H1 (cell line): Measurements from ENCODE around the gene WASL. TPM values are rescaled to one million over a fixed set of nuclear protein-coding genes. Genes with fewer than 3 reads are reported as not detected.
A peak's percentile ranks its signal among the peaks of the same experiment; 100 is the strongest.

Source experiments
- CTCF ChIA-PET: fragments of 300-600 bp; sonication (Branson Sonifier 250); formaldehyde crosslinking; loops from one replicate; lab custom pipeline; 2021; ENCODE audit not compliant: partially characterized antibody; lab: Charles Lee
- POLR2A ChIA-PET: fragments of 300-600 bp; sonication (Branson Sonifier 250); formaldehyde crosslinking; loops from one replicate; lab custom pipeline; 2021; ENCODE audit warnings: inconsistent platforms; ENCODE audit not compliant: partially characterized antibody; lab: Charles Lee
- DNase-seq, 2 experiments: peaks; one replicate each; pipeline versions ENCODE4 v3.0.0 to v3.0.0-alpha.2; 2010 to 2022; ENCODE audit warnings: low spot score in 2 of 2, low read depth in 1 of 2, mixed read lengths in 1 of 2
- FAIRE-seq: peaks from 2 replicates; lab custom pipeline; 2011; peaks lifted over from hg19 to GRCh38; lab: Jason Lieb, UNC
- H2AFZ ChIP-seq: 2 replicates; pipeline ENCODE4 v1.8.1; 2012; ENCODE audit warnings: low read length, inconsistent platforms
- H2AK5ac ChIP-seq: 2 replicates; pipeline ENCODE4 v1.6.1; 2013; ENCODE audit warnings: low read depth, low read length
- H2BK120ac ChIP-seq: replicated peaks from 2 replicates; pipeline ENCODE3; 2013; ENCODE audit warnings: low read depth, low read length, inconsistent platforms
- H2BK12ac ChIP-seq: 2 replicates; pipeline ENCODE4 v1.6.1; 2013; ENCODE audit warnings: low read depth, low read length
- H2BK15ac ChIP-seq: 2 replicates; pipeline ENCODE4 v1.6.1; 2013; ENCODE audit warnings: low read length
- H2BK20ac ChIP-seq: 2 replicates; pipeline ENCODE4 v1.6.1; 2013; ENCODE audit warnings: low read length
- H2BK5ac ChIP-seq: 2 replicates; pipeline ENCODE4 v1.6.1; 2013; ENCODE audit warnings: low read depth, low read length
- H3K14ac ChIP-seq: 2 replicates; pipeline ENCODE4 v1.6.1; 2013; ENCODE audit warnings: inconsistent platforms; ENCODE audit not compliant: insufficient read length
- H3K18ac ChIP-seq: 2 replicates; pipeline ENCODE4 v1.6.1; 2013; ENCODE audit warnings: low read length; ENCODE audit errors: extremely low read depth
- H3K23ac ChIP-seq: 2 replicates; pipeline ENCODE4 v1.6.1; 2013; ENCODE audit warnings: inconsistent platforms; ENCODE audit not compliant: insufficient read length
- H3K23me2 ChIP-seq: 2 replicates; pipeline ENCODE4 v1.6.1; 2013; ENCODE audit warnings: low read depth, low read length
- H3K27ac ChIP-seq: 2 replicates; pipeline ENCODE4 v1.6.1; 2011; ENCODE audit warnings: low read depth, low read length, inconsistent platforms
- H3K27me3 ChIP-seq, 4 experiments: replicated peaks in 1 of 4; 1 replicate in 1 of 4; 2 replicates in 3 of 4; pipeline versions ENCODE4 v1.6.1 to v1.8.1; 2011 to 2013; ENCODE audit warnings: low read length in 3 of 4, mild to moderate bottlenecking in 3 of 4, inconsistent platforms in 2 of 4, mixed read lengths in 2 of 4, moderate library complexity in 1 of 4; ENCODE audit not compliant: control insufficient read depth in 3 of 4, insufficient read depth in 3 of 4; ENCODE audit errors: extremely low read depth in 1 of 4
- H3K36me3 ChIP-seq, 4 experiments: 2 replicates each; pipeline versions ENCODE4 v1.6.1 to v1.8.1; 2011 to 2013; ENCODE audit warnings: mild to moderate bottlenecking in 4 of 4, low read length in 3 of 4, moderate library complexity in 2 of 4, control low read depth in 1 of 4, inconsistent platforms in 1 of 4; ENCODE audit not compliant: insufficient read depth in 4 of 4, control insufficient read depth in 2 of 4
- H3K4ac ChIP-seq: replicated peaks from 2 replicates; pipeline ENCODE3; 2013; ENCODE audit warnings: low read length, low read depth, mixed read lengths, inconsistent platforms; ENCODE audit not compliant: insufficient read length
- H3K4me1 ChIP-seq, 4 experiments: replicated peaks in 1 of 4; 1 replicate in 1 of 4; 2 replicates in 3 of 4; pipeline versions ENCODE4 v1.6.1 to v1.8.1; 2011 to 2013; ENCODE audit warnings: low read length in 3 of 4, inconsistent platforms in 2 of 4, mixed read lengths in 1 of 4; ENCODE audit not compliant: insufficient read depth in 4 of 4, control insufficient read depth in 3 of 4
- H3K4me2 ChIP-seq, 2 experiments: 2 replicates each; pipeline versions ENCODE4 v1.6.1 to v1.8.1; 2011 to 2013; ENCODE audit warnings: low read depth in 2 of 2, low read length in 2 of 2, control low read depth in 1 of 2, inconsistent platforms in 1 of 2, mild to moderate bottlenecking in 1 of 2; ENCODE audit not compliant: insufficient read depth in 1 of 2
- H3K4me3 ChIP-seq, 4 experiments: fragments of 200-600, 300-600 bp in 1 of 4; sonication (generic), shearing (Covaris generic), sonication (Bioruptor Twin) in 1 of 4; 2 replicates each; pipeline versions ENCODE4 v1.5.1 to v1.8.1; 2011 to 2016; ENCODE audit warnings: low read length in 4 of 4, low read depth in 3 of 4, control low read depth in 2 of 4, inconsistent platforms in 2 of 4, mild to moderate bottlenecking in 2 of 4, mixed read lengths in 1 of 4, moderate library complexity in 1 of 4; ENCODE audit not compliant: insufficient read depth in 2 of 4; ENCODE audit errors: extremely low read depth in 1 of 4
- H3K56ac ChIP-seq: replicated peaks from 2 replicates; pipeline ENCODE3; 2013; ENCODE audit warnings: low read depth, mild to moderate bottlenecking, mixed read lengths, low read length, inconsistent platforms; ENCODE audit not compliant: insufficient read length
- H3K79me1 ChIP-seq: 2 replicates; pipeline ENCODE4 v1.6.1; 2013; ENCODE audit warnings: low read depth, low read length, control low read depth
- H3K79me2 ChIP-seq, 2 experiments: 2 replicates each; pipeline versions ENCODE4 v1.6.1 to v1.8.1; 2012 to 2013; ENCODE audit warnings: low read length in 2 of 2, mild to moderate bottlenecking in 2 of 2, inconsistent platforms in 1 of 2; ENCODE audit not compliant: insufficient read depth in 2 of 2, control insufficient read depth in 1 of 2
- H3K9ac ChIP-seq, 4 experiments: replicated peaks in 1 of 4; 1 replicate in 1 of 4; 2 replicates in 3 of 4; pipeline versions ENCODE4 v1.6.1 to v1.8.1; 2011 to 2013; ENCODE audit warnings: low read depth in 3 of 4, low read length in 3 of 4, control low read depth in 2 of 4, mild to moderate bottlenecking in 2 of 4, moderate library complexity in 2 of 4, inconsistent platforms in 1 of 4; ENCODE audit errors: extremely low read depth in 1 of 4
- H3K9me3 ChIP-seq, 2 experiments: 2 replicates each; pipeline versions ENCODE4 v1.6.1 to v1.8.1; 2012 to 2013; ENCODE audit warnings: mild to moderate bottlenecking in 2 of 2, moderate library complexity in 2 of 2, control low read depth in 1 of 2, inconsistent platforms in 1 of 2, low read depth in 1 of 2, low read length in 1 of 2, mixed read lengths in 1 of 2; ENCODE audit not compliant: insufficient read depth in 2 of 2
- H4K20me1 ChIP-seq, 2 experiments: replicated peaks in 1 of 2; 2 replicates each; pipeline versions ENCODE3 to v1.8.1; 2011 to 2013; ENCODE audit warnings: inconsistent platforms in 2 of 2, low read length in 2 of 2, mild to moderate bottlenecking in 1 of 2; ENCODE audit not compliant: insufficient read depth in 2 of 2, control insufficient read depth in 1 of 2
- H4K5ac ChIP-seq: 2 replicates; pipeline ENCODE4 v1.6.1; 2013; ENCODE audit warnings: low read length, low read depth, mixed read lengths, inconsistent platforms; ENCODE audit not compliant: insufficient read length
- H4K8ac ChIP-seq: 2 replicates; pipeline ENCODE4 v1.8.0; 2013; ENCODE audit warnings: mild to moderate bottlenecking, moderate library complexity, low read length, inconsistent platforms; ENCODE audit not compliant: insufficient read depth; ENCODE audit errors: extremely low read depth
- H4K91ac ChIP-seq: replicated peaks from 2 replicates; pipeline ENCODE3; 2013; ENCODE audit warnings: low read length, mixed read lengths, inconsistent platforms; ENCODE audit not compliant: insufficient read length
- EP300 ChIP-seq, 2 experiments: IDR thresholded peaks; 1 replicate in 1 of 2; 2 replicates in 1 of 2; pipeline ENCODE4 v1.6.1; 2011 to 2012; ENCODE audit warnings: low read depth in 2 of 2, low read length in 2 of 2, mild to moderate bottlenecking in 2 of 2, borderline replicate concordance in 1 of 2, inconsistent platforms in 1 of 2, moderate library complexity in 1 of 2
- WGBS, 2 experiments: shearing (Covaris generic) in 1 of 2; methylation state at CpG; one replicate each; pipeline versions ENCODE4 v1.1.6 to v1.1.7; 2013 to 2015; ENCODE audit warnings: low lambda C conversion rate in 2 of 2, mixed read lengths in 2 of 2, inconsistent platforms in 1 of 2, low coverage in 1 of 2, missing lambda C conversion rate in 1 of 2; ENCODE audit not compliant: insufficient replicate concordance in 2 of 2, insufficient coverage in 1 of 2, insufficient read length in 1 of 2; ENCODE audit errors: extremely low coverage in 1 of 2, missing lambda C conversion rate in 1 of 2; 5-methylcytosine and 5-hydroxymethylcytosine counted together
- polyA plus RNA-seq, 7 experiments: library from polyadenylated mRNA; depleted of rRNA in 3 of 7; stranded (reverse) in 5 of 7; unstranded in 2 of 7; fragments of >200 nt in 5 of 7; fragments of 200-250 nt in 2 of 7; gene quantifications; 1 replicate in 5 of 7; 2 replicates in 1 of 7; 4 replicates in 1 of 7; pipeline versions ENCODE4 v1.2.1 to v1.2.3, GENCODE V29; 2011 to 2013; ENCODE audit warnings: missing spikeins in 2 of 7, mixed read lengths in 2 of 7
- total RNA-seq: library from RNA; stranded (reverse); fragmentation: NEBNext Ultra II Directional; extraction: Animal tissue kit (Norgen Biotek cat#: 25700); gene quantifications from 2 replicates; pipeline ENCODE4 v1.2.1, GENCODE V29; 2021

Gene WASL
- total and polyA plus RNA-seq, 2 of the 8 experiments (the other 6 are each of a cell fraction or from before 2014, with no cell fraction given) = 7.7 to 38.9 TPM

DNA sequence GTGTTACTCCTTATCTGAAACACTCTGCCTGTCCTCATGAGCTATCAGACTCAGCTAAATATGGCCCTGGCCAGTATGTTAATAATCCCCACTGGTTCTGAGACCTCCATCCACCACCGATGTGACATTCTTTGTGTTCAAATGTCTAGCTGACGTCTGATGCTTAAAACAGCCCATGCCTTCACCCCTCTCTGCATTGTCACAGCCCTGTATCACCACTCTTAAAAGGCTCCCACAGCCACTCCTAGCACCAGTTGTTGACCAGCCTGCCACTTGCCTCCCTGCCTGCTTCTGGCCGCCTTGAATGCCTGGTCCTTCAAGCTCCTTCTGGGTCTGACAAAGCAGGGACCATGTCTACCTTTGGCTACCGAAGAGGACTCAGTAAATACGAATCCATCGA lies 93.2 kb downstream of the WASL start, which contains the start of gene LMOD2:
LMOD2 (plus strand) TSS at position 253 of the 400 bp plus-strand sequence; CDS start at position 351, 98 bp downstream.
- Histone ChIP-seq H3K27ac (no peak within 1 kb of the TSS), H3K79me2 (no peaks in the 10 kb centered on the region), H2BK120ac (no peak within 1 kb of the TSS), H2BK12ac (no peak within 1 kb of the TSS), H4K8ac (no peak within 1 kb of the TSS), H2BK20ac (no peak within 1 kb of the TSS), H4K5ac (no peak within 1 kb of the TSS), H3K14ac (no peak within 1 kb of the TSS), H3K79me1 (no peaks in the 10 kb centered on the region), H3K56ac (no peak within 1 kb of the TSS), H3K36me3 (no peaks in the 10 kb centered on the region), H3K23ac (no peak within 1 kb of the TSS), H3K23me2 (no peaks in the 10 kb centered on the region), H3K27me3 (no peaks in the 10 kb centered on the region), H2BK15ac (no peak within 1 kb of the TSS), H2BK5ac (no peak within 1 kb of the TSS), H3K9ac (no peak within 1 kb of the TSS), H3K4me3 (no peak within 1 kb of the TSS), H3K4ac (no peak within 1 kb of the TSS), H4K20me1 (no peaks in the 10 kb centered on the region), H3K9me3 (no peaks in the 10 kb centered on the region), H3K4me1 (no peaks in the 10 kb centered on the region), H4K91ac (no peak within 1 kb of the TSS), H2AFZ (0 out of 2 replicates have a peak within 1 kb of the TSS, but pooled peaks have one; percentile 14), H3K18ac (no peak within 1 kb of the TSS), H3K4me2 (no peak within 1 kb of the TSS), H2AK5ac (no peak within 1 kb of the TSS)
- no peak for DNase-seq
- FAIRE-seq = no peak
- ChIA-PET POLR2A (no interaction called here), CTCF (interaction anchor here (0.9 to 1.6 kb wide), 7 partner anchors 8 to 217 kb away, joined by 3 to 5 read pairs (median 3); no protein-coding TSS in a partner anchor)
- 71% methylated on average over 3 of the region's 6 CpGs; no CpG with 5 or more reads in 1 of the 2 experiments for WGBS, 2 experiments
- no peak for TF ChIP-seq EP300 (IDR thresholded peaks at IDR 0.05; ENCODE audit: borderline replicate concordance in 1 of 2, low read depth in 2 of 2, low read length in 2 of 2)
